Measurements from ENCODE around the gene GAPVD1.
"Not testable (repeated sequence)": the region's sequence is repeated elsewhere in the genome, so short reads cannot be mapped to it uniquely, and the experiment has no call there.

GRCh38 chr9:125236520-125237159 lies 25.0 kb upstream of the GAPVD1 start:
- TF ChIP-seq CTCF (conservative IDR thresholded peaks at IDR 0.05 in 1 of 2, IDR thresholded peaks at IDR 0.05 in 1 of 2; ENCODE audit: extremely low read depth in 1 of 2, insufficient read depth in 1 of 2, low read depth in 1 of 2, low read length in 2 of 2); EZH2 (IDR thresholded peaks at IDR 0.05; ENCODE audit: borderline replicate concordance, low read length): not testable (repeated sequence)

Data from mammary epithelial cell (primary cell).